Measurements from ENCODE around the gene SPATA45.

DNA sequence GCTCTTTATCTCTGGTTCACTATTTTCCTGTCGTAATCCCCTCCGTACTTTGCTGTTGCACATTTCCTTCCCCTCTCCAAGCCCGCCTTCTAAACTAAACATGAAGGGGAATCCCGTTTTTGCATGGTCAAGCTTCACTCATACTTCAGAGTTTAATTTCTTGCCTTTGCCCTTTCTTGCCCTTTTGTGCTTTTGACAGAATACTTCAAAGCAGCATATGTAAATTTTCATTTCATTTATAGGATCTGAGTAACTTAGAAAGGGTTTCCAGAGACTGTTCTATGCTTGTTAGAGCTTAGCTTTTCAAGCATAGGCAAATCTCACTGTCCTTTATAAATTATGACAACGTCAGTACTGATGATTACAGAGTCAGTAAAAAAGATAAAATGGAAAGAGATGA is 27.7 kb downstream of the SPATA45 start:
- TF ChIP-seq ZNF274 (IDR thresholded peaks at IDR 0.05; ENCODE audit: low read depth, low read length) (no peak), SUZ12 (IDR thresholded peaks at IDR 0.05; ENCODE audit: extremely low read depth, insufficient read depth, insufficient read length) (no peak)

All from NT2/D1 (cell line).